ENCODE results near the gene MBNL1. TPM values are rescaled to one million over a fixed set of nuclear protein-coding genes. Genes with fewer than 3 reads are reported as not detected.

Gene MBNL1
- total RNA-seq, 1 experiment from 2014 or later, result 117 TPM

DNA sequence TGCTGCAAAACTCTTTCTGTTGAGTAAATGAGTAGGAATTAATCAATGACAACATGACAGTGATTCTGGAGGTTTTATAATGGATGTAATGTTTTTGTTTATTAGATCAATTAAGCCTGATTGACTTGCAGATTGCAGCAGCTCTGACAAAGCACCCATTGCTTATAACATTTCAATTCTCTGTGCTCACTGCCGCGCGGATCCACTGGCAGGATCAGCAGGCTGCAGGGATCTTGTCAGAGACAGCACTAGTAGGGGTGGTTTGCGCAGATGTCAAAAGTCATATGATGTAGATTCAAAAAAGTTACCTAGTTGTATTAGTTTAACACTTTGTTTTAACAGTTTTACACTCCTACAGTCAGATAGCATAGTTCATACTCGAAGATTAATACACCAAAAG is 93.4 kb downstream of the MBNL1 start:
- H3K27ac ChIP-seq (ENCODE audit: low read depth, low read length, poor library complexity, severe bottlenecking), result no peak overlapping the region
- CTCF ChIA-PET, result no interaction called here
- POLR2A ChIA-PET (ENCODE audit: low non-redundant PET), result interaction anchor here (0.5 kb wide), 1 partner anchor 346 kb away, joined by 3 read pairs; no protein-coding TSS in a partner anchor
- BruUV-seq (replicated peaks), result no TSS peak
- no peaks in the 10 kb centered on the region for H3K27me3 ChIP-seq (replicated peaks; ENCODE audit: insufficient read depth, low read depth, low read length, poor library complexity)
- H3K9me3 ChIP-seq (ENCODE audit: low read depth, low read length, poor library complexity, severe bottlenecking), result no peaks in the 10 kb centered on the region
- intact Hi-C loops (cut with micrococcal nuclease; ENCODE audit: unreplicated experiment), result no loop called here
- no peaks in the 10 kb centered on the region for H3K36me3 ChIP-seq (ENCODE audit: insufficient read depth, low read length, poor library complexity, severe bottlenecking)
- no peaks in the 10 kb centered on the region for H3K4me1 ChIP-seq (ENCODE audit: insufficient read depth, low read length, poor library complexity, severe bottlenecking)
- H3K4me3 ChIP-seq (ENCODE audit: low read depth, low read length, poor library complexity, severe bottlenecking), result no peak overlapping the region
- TF ChIP-seq EZH2 (IDR thresholded peaks at IDR 0.05; ENCODE audit: borderline replicate concordance, low read depth, low read length, poor library complexity, severe bottlenecking), result no peak
- TF ChIP-seq, protein P1, sequence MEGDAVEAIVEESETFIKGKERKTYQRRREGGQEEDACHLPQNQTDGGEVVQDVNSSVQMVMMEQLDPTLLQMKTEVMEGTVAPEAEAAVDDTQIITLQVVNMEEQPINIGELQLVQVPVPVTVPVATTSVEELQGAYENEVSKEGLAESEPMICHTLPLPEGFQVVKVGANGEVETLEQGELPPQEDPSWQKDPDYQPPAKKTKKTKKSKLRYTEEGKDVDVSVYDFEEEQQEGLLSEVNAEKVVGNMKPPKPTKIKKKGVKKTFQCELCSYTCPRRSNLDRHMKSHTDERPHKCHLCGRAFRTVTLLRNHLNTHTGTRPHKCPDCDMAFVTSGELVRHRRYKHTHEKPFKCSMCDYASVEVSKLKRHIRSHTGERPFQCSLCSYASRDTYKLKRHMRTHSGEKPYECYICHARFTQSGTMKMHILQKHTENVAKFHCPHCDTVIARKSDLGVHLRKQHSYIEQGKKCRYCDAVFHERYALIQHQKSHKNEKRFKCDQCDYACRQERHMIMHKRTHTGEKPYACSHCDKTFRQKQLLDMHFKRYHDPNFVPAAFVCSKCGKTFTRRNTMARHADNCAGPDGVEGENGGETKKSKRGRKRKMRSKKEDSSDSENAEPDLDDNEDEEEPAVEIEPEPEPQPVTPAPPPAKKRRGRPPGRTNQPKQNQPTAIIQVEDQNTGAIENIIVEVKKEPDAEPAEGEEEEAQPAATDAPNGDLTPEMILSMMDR (conservative IDR thresholded peaks at IDR 0.05; ENCODE audit: low read depth, low read length), result no peak
- no peak for DNase-seq (ENCODE audit: low spot score)

DNA sequence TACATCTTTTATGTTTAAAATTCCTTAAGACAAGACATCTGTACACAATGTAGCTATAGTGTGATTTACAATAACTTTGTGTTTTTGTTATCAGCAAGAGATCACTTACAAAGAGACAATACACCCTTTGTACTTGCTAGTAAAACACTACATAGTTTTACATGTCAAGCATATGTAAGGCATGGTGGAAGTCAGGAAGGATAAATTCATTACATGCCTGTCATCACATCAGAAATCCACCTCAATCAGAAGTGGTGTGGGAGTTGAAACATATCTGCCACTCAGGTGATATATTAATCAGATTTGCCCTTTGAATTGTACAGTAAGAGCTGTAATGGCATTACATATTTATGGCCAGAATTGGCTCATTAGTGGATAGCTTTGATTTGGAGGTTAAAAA is 95.5 kb downstream of the MBNL1 start:
- CTCF ChIA-PET, result no interaction called here
- TF ChIP-seq, protein P1 (conservative IDR thresholded peaks at IDR 0.05; ENCODE audit: low read depth, low read length), result no peak
- no TSS peak for BruUV-seq (replicated peaks)
- Histone ChIP-seq H3K4me1 (ENCODE audit: insufficient read depth, low read length, poor library complexity, severe bottlenecking) (no peaks in the 10 kb centered on the region), H3K27ac (ENCODE audit: low read depth, low read length, poor library complexity, severe bottlenecking) (no peak overlapping the region), H3K9me3 (ENCODE audit: low read depth, low read length, poor library complexity, severe bottlenecking) (no peaks in the 10 kb centered on the region), H3K4me3 (ENCODE audit: low read depth, low read length, poor library complexity, severe bottlenecking) (no peak overlapping the region), H3K27me3 (replicated peaks; ENCODE audit: insufficient read depth, low read depth, low read length, poor library complexity) (no peaks in the 10 kb centered on the region), H3K36me3 (ENCODE audit: insufficient read depth, low read length, poor library complexity, severe bottlenecking) (no peaks in the 10 kb centered on the region)
- no peak for DNase-seq (ENCODE audit: low spot score)
- intact Hi-C loops (cut with micrococcal nuclease; ENCODE audit: unreplicated experiment), result no loop called here
- POLR2A ChIA-PET (ENCODE audit: low non-redundant PET), result no interaction called here

DNA sequence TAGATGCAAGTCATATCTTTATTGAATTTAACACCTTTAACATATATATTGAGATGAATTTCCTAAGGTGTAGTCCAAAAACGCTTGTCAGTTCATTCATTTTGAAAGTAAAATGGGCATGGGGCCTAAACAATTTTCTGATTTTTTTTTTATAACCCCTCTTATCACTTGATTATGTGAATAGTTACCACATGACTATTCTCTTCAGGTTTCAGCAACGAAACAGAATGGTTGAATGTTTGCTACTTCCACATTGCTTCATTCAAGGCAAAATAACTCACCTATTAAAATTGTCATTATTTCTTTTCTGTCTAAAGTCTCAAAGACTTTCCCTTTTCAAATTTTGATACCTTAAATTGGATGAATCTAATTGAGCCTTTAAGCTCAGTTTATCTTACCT is 96.4 kb downstream of the MBNL1 start:
- intact Hi-C loops (cut with micrococcal nuclease; ENCODE audit: unreplicated experiment), result no loop called here
- BruUV-seq (replicated peaks), result no TSS peak
- H3K9me3 ChIP-seq (ENCODE audit: low read depth, low read length, poor library complexity, severe bottlenecking), result no peaks in the 10 kb centered on the region
- H3K27me3 ChIP-seq (replicated peaks; ENCODE audit: insufficient read depth, low read depth, low read length, poor library complexity), result no peaks in the 10 kb centered on the region
- H3K27ac ChIP-seq (ENCODE audit: low read depth, low read length, poor library complexity, severe bottlenecking), result no peak overlapping the region
- DNase-seq (ENCODE audit: low spot score), result no peak
- no peak for TF ChIP-seq EZH2 (IDR thresholded peaks at IDR 0.05; ENCODE audit: borderline replicate concordance, low read depth, low read length, poor library complexity, severe bottlenecking)
- TF ChIP-seq, protein P1 (conservative IDR thresholded peaks at IDR 0.05; ENCODE audit: low read depth, low read length), result no peak
- ChIA-PET POLR2A (ENCODE audit: low non-redundant PET) (no interaction called here), CTCF (no interaction called here)
- H3K4me1 ChIP-seq (ENCODE audit: insufficient read depth, low read length, poor library complexity, severe bottlenecking), result no peaks in the 10 kb centered on the region
- no peaks in the 10 kb centered on the region for H3K36me3 ChIP-seq (ENCODE audit: insufficient read depth, low read length, poor library complexity, severe bottlenecking)
- no peak overlapping the region for H3K4me3 ChIP-seq (ENCODE audit: low read depth, low read length, poor library complexity, severe bottlenecking)
